ENCODE results near the gene PCBP2. TPM values are rescaled to one million over a fixed set of nuclear protein-coding genes. Genes with fewer than 3 reads are reported as not detected.

The PCBP2 gene
- total RNA-seq, 4 donors from 2014 or later = 493 to 555 (median 514) TPM

DNA sequence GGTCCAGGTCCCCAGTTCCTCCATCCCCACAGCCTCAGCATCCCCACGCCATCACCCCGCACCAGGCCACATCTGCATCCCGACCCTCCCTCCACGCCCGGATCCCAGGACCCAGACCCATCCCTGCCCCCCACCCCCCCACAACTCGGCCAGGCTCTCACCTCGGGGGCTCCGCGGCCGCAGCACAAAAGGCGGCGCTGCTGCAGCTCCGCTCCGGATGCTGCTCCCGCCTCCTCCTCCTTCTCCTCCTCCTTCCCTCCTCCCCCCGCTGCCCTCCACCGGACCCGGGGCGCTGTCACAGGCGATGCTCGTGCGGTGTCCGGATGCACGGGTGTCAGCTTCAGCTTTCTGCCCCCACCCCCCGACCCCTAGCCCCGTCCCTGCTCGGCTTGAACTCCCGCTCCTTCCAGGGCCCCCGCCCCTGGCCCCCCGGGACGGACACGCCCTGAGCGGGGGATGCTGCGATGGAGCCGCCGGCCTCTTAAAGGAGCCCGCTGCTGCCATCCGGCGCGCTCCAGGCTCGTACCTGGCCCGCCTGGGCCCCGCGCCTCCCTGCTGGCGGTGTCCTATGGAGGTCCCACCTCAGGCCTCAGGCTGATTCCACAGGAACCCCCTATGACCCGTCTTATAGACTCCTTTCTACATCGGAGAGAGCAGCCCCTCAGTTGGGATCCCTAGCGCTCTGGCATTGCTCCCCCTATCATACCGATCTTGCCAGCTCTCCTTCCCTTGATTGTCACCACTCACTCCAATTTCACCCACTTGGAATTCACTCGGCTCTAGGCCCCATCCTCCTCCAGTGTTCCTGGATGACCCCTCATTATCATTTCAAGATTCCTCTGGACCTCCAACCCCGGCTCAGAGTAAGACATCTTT, 47.6 kb downstream of the PCBP2 start, which contains the start of gene MAP3K12:
Gene MAP3K12, minus strand, starts transcription at position 193 of the 876 bp plus-strand sequence. CDS start 12,067 bp downstream, outside the sequence.
- Histone ChIP-seq H3K9me3 (no peaks in the 10 kb centered on the region), H3K27me3 (no peaks in the 10 kb centered on the region), H3K4me1 (peaks cover 10 to 46% of the 10 kb centered on the region in 2 donors), H3K4me3 (replicated peaks in 1 of 3) (peak within 1 kb of the TSS; percentile 25 to 59 (median 29)), H3K36me3 (no peaks in the 10 kb centered on the region), H3K27ac (peak within 1 kb of the TSS; percentile 91 to 99 (median 97))
- DNase-seq = peak; percentile 61 to 62
- TF ChIP-seq, protein P1, sequence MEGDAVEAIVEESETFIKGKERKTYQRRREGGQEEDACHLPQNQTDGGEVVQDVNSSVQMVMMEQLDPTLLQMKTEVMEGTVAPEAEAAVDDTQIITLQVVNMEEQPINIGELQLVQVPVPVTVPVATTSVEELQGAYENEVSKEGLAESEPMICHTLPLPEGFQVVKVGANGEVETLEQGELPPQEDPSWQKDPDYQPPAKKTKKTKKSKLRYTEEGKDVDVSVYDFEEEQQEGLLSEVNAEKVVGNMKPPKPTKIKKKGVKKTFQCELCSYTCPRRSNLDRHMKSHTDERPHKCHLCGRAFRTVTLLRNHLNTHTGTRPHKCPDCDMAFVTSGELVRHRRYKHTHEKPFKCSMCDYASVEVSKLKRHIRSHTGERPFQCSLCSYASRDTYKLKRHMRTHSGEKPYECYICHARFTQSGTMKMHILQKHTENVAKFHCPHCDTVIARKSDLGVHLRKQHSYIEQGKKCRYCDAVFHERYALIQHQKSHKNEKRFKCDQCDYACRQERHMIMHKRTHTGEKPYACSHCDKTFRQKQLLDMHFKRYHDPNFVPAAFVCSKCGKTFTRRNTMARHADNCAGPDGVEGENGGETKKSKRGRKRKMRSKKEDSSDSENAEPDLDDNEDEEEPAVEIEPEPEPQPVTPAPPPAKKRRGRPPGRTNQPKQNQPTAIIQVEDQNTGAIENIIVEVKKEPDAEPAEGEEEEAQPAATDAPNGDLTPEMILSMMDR (IDR thresholded peaks at IDR 0.05) = no peak
- no peak for TF ChIP-seq POLR2A (IDR thresholded peaks at IDR 0.05)
- WGBS, 2 donors = 1 to 2% methylated on average over 36 to 37 of the region's 51 CpGs
- intact Hi-C loops (cut with DNase I) = loop anchor here (10.0 kb wide), 1 partner anchor 175 kb away; the partner anchor contains the start of gene AAAS

- Histone ChIP-seq H3K36me3 (peaks cover 0 to 7% of the 10 kb centered on the region in 2 donors), H3K27ac (peak overlapping the region; percentile 91 to 99 (median 97)), H3K4me3 (replicated peaks in 1 of 3) (peak overlapping the region; percentile 25 to 59 (median 29)), H3K27me3 (no peaks in the 10 kb centered on the region), H3K4me1 (peaks cover 10 to 46% of the 10 kb centered on the region in 2 donors), H3K9me3 (no peaks in the 10 kb centered on the region)
- TF ChIP-seq, protein P1 (IDR thresholded peaks at IDR 0.05) = no peak
- peak; percentile 66 to 94 for TF ChIP-seq POLR2A (IDR thresholded peaks at IDR 0.05)
- peak; percentile 68 to 69 for DNase-seq
- WGBS, 2 donors = 2 to 6% methylated on average over 15 to 17 of the region's 17 CpGs
- intact Hi-C loops (cut with DNase I) = loop anchor here (10.0 kb wide), 1 partner anchor 175 kb away; the partner anchor contains the start of gene AAAS
Measured at GRCh38 chr12:53500142-53500775, 48.4 kb downstream of the PCBP2 start.

DNA sequence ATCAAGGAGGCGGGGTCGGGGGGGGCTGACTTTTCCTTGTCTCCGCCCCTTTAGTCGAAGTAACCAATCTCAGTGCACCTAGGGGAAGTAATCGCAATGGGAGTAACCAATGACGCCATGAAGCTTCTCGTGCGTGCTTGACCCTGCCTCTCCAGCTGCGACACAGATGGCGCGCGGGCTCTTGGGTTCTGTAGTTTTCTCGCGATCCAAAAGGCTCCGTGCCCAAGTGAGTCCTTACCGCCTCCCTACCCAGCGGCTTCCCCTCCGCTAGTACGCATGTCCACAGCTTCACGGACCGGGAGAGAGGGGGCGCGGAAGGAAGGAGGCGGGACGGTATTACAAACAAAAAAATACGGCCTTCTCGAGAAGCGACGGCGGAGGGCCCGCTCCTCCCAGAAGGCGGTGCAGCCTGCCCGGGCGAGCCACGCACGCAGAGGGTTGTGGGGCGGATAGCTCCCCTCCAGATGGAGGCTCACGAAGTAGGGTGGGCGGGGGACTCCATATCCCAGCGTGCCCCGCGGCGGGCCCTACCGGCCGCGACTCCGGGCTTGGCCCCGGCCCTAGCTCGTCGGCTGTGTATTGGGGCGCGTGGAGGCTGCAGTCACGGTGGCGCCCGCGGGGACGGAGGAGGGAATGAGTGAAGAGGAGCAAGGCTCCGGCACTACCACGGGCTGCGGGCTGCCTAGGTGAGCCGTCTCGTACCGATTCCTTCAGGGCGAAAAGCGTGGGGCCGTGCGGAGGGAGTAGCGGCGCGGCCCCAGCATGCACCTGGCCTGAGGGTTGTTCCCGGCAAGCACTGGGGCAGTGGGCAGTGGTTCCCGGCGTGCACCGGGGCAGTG, 49.1 kb downstream of the PCBP2 start, which contains the start of gene TARBP2:
Gene TARBP2, plus strand, starts transcription at position 508 of the 839 bp plus-strand sequence. Its CDS starts 126 bp downstream, at position 634.
- WGBS, 2 donors = 0 to 2% methylated on average over 34 to 65 of the region's 74 CpGs
- intact Hi-C loops (cut with DNase I) = loop anchor here (10.0 kb wide), 1 partner anchor 176 kb away; the partner anchor contains the start of gene AAAS

DNA sequence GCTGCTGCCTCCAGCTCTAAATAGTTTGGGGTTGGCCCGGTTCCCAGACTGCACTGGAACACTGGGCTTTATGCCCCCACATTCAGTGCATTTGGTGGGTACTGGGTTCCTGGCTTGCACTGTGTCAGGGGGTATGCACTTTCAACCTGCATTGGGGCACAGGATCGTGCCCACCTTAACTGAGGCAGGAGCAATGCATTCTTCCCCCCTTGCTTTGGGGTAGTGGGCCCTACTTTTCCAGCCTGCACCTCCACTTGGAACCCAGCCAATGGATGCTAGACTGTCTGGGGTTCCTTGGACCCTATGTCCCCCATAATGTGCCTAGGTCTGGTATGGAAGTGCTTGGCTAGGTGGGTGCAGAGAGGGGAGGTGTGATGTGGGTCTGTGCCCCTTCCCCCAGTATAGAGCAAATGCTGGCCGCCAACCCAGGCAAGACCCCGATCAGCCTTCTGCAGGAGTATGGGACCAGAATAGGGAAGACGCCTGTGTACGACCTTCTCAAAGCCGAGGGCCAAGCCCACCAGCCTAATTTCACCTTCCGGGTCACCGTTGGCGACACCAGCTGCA, 49.8 kb downstream of the PCBP2 start:
- Histone ChIP-seq H3K4me1 (peaks cover 10 to 36% of the 10 kb centered on the region in 2 donors), H3K9me3 (no peaks in the 10 kb centered on the region), H3K27ac (peak overlapping the region; percentile 91 to 99 (median 97)), H3K27me3 (no peaks in the 10 kb centered on the region), H3K4me3 (replicated peaks in 1 of 3) (peak overlapping the region in 2 of 3 donors; percentile 29 to 59), H3K36me3 (peaks cover 4 to 19% of the 10 kb centered on the region in 2 donors)
- TF ChIP-seq POLR2A (IDR thresholded peaks at IDR 0.05) = no peak
- TF ChIP-seq, protein P1 (IDR thresholded peaks at IDR 0.05) = no peak
- intact Hi-C loops (cut with DNase I) = loop anchor here (10.0 kb wide), 1 partner anchor 177 kb away; the partner anchor contains the start of gene AAAS
- DNase-seq = no peak
- 63 to 71% methylated on average over 8 to 10 of the region's 10 CpGs for WGBS, 2 donors

More for the DNA sequence above, 49.1 kb downstream of the PCBP2 start, which contains the start of gene TARBP2:
- peak; percentile 99 for DNase-seq
- H3K9me3 ChIP-seq = no peaks in the 10 kb centered on the region
- peaks cover 0 to 12% of the 10 kb centered on the region in 2 donors for H3K36me3 ChIP-seq
- H3K4me3 ChIP-seq (replicated peaks in 1 of 3) = peak within 1 kb of the TSS; percentile 29 to 59 (median 31)
- peaks cover 10 to 40% of the 10 kb centered on the region in 2 donors for H3K4me1 ChIP-seq
- TF ChIP-seq POLR2A (IDR thresholded peaks at IDR 0.05) = peak; percentile 23 to 56
- TF ChIP-seq, protein P1 (IDR thresholded peaks at IDR 0.05) = no peak
- no peaks in the 10 kb centered on the region for H3K27me3 ChIP-seq
- H3K27ac ChIP-seq = peak within 1 kb of the TSS; percentile 91 to 99 (median 97)
